Stimulated activated CD4-positive, alpha-beta T cell treated with anti-CD3 and anti-CD28 coated beads, Interleukin-4, amount 100 ng/mL, for 4 hours (primary cell): ENCODE measurements around the gene CATSPERZ.

Experiments
- DNase-seq, 2 experiments: peaks; one replicate each; pipeline ENCODE4 v3.0.0-alpha.2; 2020

The CATSPERZ gene

DNA sequence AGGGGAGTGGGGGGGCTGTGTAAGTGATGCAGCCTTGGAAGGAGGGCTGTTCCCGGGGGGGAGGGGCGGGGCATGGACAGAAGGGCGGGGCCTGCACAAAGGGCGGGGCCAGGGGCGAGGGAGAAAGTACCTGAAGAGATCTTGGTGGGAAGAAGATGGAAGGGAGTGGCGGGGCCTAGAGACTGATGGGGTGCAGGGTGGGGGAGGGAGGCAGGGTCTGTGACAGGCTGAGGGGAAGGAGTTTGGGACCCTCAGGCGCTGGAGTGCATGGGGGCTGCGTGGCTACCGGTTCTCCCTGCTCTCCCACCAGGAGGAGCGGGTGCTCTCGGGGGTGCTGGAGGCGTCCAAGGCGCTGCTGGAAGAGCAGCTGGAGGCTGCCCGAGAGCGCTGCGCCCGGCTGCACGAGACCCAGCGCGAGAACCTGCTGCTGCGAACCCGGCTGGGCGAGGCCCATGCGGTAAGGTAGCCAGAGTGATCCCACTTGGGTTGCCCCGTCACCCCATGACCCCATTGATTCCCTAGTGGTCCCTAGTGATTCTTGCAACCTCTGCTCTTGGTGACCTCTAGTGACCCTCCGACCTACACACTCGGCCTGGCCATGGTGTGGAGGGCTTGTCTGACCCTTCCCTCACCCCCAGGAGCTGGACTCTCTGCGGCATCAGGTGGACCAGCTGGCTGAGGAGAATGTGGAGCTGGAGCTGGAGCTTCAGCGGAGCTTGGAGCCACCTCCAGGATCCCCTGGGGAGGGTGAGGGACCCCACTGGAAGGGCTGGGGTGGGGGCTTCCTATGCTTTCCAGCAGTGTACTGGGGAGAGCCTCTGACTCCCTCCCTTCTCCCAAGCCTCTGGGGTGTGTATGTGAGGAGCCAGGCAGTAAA lies 42.9 kb downstream of the CATSPERZ start:
- DNase-seq = peak in 1 of 2 experiments; percentile 21

DNA sequence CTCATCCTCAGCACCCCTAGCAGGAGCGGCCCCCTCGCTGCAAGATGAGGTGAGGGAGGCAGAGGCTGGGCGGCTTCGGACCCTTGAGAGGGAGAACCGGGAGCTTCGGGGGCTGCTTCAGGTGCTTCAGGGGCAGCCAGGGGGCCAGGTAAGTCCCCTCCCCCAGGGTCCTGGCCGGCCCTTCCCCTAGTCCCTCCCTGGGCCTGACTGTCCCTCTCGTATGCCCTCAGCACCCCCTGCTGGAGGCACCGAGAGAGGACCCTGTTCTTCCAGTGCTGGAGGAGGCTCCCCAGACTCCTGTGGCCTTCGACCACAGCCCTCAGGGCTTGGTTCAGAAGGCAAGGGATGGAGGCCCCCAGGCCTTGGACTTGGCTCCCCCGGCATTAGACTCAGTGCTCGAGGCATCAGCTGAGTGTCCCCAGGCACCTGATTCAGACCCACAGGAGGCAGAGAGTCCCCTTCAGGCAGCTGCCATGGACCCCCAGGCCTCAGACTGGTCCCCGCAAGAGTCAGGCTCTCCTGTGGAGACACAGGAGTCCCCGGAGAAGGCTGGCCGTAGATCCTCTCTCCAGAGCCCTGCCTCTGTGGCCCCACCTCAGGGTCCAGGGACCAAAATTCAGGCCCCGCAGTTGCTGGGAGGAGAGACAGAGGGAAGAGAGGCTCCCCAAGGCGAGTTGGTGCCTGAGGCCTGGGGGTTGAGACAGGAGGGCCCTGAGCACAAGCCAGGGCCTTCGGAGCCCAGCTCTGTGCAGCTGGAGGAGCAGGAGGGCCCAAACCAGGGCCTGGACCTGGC lies 43.8 kb downstream of the CATSPERZ start:
- DNase-seq = no peak

DNA sequence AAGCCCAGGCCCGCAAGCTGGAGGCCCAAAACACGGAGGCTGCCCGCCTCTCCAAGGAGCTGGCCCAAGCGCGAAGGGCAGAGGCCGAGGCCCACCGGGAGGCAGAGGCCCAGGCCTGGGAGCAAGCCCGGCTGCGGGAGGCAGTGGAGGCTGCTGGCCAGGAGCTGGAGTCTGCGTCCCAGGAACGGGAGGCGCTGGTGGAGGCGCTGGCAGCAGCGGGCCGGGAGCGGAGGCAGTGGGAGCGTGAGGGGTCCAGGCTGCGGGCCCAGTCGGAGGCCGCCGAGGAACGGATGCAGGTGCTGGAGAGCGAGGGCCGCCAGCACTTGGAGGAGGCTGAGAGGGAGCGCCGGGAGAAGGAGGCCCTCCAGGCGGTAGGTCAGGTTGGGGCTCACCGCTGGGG lies 44.6 kb downstream of the CATSPERZ start:
- DNase-seq = no peak

DNA sequence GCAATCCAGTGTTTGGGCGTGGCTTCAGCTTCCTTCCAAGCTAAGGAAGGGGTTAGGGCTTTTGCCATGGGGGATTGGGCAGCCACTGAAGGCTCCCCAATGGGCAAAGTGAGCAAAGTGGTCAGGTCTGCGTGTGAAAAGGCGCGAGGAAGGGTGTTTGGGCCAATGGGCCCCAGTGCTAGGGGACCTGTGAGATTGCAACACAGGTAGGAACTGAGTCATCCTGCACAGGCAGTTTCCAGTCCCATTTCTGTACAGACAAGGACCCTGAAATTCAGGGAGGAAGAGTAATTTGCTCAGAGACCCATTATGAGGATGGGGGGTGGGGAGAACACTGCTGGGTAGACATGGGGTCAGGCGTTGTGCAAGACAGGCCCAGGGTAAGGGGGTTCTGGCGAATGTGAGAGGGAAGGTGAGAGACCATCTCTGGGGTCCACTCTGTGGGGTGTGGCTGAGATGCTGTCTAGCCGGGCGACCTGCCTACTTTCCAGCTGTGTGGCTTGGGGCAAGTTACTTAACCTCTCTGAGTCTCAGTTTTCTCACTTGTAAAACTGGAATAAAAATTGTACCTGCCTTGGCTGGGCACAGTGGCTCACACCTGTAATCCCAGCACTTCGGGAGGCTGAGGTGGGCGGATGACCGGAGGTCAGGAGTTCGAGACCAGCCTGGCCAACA lies 47.2 kb downstream of the CATSPERZ start:
- no peak for DNase-seq

DNA sequence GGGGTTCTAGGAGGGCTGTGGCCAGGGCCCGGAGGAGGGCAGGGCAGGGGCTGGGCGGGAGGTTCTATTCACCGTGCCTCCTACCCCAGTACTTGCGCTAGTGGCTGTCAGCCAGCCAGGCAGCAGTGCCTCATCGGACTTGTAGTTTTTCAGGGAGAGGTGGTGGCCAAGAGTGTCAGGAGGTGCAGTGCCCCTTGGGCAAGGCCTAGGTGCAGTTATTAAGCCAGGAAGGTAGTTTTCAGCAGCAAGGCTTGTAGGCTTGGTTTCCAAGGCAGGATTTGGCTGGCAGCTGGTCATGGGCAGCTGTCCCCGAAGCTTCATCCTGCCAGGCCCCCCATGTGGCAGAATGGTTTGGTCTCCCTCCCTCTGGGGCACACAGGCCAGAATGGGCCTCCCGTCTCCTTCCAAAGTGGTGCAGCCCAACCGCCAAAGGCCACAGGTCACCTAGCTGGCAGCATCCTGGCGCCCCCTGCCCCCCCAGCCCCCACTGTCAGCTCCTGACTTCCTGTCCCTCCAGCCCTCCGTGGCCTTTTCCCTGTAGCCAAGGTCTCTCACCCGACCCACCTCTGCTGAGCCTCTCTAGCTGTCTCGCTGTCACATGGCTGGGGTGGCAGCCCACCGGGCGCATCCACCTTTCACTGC lies 48.3 kb downstream of the CATSPERZ start:
- DNase-seq = no peak

DNA sequence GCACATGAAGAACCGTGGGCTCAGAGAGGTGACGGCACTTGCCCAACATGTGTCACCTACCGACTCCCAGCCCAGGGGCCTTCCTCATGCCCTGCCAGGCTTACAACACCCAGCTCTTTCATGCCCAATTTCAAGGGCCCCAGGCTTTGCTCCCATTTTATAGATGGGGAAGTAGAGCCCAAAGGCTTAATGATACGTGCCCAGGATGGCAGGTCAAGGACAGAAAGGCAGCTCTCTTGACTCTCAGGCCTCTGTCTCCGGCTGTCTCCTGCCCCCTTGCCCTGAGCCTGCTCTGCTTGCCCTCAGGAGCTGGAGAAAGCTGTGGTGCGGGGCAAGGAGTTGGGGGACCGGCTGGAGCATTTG lies 48.8 kb downstream of the CATSPERZ start:
- no peak for DNase-seq

DNA sequence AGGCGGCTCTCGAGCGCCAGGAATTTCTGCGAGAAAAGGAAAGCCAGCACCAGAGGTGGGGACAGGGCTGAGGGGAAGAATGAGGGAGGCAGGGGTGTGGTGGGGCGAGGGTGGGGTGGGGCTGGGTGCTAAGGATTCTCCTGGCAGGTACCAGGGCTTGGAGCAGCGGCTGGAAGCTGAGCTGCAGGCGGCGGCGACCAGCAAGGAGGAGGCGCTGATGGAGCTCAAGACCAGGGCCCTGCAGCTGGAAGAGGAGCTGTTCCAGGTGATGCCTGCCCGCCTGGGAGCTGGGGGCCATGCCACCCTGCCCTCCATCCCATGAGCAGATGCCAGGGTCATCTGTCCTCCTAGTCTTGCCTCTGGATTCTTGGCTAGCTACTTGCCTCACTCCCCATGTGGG lies 49.2 kb downstream of the CATSPERZ start:
- DNase-seq = no peak

DNA sequence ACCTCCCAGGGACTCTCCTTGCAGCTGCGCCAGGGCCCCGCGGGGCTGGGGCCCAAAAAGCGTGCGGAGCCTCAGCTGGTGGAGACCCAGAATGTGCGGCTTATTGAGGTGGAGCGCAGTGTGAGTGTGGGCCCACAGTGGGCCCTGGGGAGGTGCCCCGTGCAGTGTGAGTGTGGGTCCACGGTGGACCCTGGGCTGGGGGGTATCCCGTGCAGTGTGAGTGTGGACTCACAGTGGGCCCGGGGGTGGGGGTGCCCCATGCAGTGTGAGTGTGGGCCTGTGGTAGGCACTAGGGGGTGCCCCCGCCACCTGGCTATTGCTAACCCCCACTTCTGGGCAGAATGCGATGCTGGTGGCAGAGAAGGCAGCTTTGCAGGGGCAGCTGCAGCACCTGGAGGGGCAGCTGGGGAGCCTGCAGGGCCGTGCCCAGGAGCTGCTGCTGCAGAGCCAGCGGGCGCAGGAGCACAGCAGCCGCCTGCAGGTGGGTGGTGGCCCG lies 51.0 kb downstream of the CATSPERZ start:
- no peak for DNase-seq

DNA sequence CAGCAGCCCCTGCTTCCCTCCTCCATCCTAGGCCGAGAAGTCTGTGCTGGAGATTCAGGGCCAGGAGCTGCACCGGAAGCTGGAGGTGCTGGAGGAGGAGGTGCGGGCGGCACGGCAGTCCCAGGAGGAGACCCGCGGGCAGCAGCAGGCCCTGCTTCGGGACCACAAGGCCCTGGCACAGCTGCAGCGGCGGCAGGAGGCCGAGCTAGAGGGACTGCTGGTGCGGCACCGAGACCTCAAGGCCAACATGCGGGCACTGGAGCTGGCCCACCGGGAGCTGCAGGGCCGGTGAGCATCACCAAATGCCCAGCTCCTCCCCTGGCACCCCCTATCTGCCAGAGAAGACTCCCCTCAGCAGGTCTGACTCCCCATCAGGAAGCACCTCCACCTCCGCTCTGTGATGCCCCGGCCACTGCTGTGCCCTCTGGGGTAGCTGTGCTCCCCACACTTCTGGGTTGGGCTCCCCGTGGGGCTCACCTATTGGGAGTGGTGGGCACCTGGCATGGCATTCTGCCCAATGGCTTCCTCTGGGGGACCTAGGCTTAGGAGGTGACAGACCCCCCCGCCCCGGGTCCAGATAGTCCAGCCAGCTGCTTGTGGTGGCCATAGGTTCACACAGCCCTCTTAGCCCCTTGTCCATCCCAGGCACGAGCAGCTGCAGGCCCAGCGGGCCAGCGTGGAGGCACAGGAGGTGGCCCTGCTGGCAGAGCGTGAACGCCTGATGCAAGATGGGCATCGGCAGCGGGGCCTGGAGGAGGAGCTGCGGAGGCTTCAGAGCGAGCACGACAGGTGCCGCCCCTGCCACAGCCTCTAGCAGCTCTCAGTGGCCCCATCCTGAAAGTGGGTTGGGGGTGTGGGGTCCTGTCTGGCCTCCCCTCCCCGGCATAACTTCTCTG lies 52.2 kb downstream of the CATSPERZ start:
- no peak for DNase-seq

DNA sequence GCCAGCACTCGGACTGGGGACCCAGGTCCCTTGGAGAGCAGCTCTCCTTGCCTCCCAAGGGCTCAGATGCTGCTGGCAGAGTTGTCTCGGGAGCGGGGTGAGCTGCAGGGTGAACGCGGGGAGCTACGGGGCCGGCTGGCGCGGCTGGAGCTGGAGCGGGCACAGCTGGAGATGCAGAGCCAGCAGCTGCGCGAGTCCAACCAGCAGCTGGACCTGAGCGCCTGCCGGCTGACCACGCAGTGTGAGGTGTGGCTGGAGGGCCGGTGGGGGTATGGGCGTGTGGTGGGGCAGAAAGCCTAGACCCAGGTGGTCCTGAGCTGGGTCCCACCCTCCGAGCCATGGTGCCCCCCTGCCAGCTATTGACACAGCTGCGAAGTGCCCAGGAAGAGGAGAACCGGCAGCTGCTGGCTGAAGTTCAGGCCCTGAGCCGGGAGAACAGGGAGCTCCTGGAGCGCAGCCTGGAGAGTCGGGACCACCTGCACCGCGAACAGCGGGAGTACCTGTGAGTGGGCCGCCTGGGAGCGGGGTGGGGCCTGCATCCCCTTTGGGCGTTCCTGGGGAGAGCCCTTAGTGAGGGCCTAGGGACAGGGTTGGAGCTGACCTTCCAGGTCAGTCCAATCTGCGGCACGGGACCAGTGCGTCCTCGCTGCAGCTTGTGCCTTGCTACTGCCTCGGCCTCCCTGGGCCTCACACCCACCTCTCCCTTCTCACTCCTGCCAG lies 53.0 kb downstream of the CATSPERZ start:
- DNase-seq = no peak

DNA sequence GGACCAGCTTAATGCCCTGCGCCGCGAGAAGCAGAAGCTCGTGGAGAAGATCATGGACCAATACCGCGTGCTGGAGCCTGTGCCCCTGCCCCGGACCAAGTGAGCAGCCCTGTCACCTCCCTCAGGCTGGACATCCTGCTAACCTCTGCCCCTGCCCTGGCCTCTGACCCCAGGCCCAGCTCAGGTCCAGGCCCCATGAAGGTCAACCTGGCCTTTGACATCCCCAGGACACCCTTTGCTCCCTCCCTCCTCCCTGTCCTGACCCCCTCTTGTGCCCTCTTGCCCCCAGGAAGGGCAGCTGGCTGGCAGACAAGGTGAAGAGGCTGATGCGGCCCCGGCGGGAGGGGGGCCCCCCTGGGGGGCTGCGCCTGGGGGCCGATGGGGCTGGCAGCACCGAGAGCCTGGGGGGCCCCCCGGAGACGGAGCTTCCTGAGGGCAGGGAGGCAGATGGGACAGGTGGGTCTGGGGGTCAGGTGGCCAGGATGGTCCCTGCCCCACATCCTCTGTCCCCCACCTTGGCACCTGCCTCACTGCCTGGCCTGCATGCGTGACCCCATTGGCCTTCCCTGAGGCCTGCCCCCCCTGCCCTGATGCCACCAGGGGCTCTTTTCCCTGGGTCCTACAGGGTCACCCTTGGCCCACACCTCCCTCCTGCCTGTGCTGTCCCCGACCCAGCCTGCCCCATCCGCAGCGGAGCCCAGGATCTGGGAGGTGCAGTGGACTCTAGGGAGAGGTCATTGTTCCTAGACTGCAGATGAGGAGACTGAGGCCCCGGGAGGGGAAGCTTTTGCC lies 53.8 kb downstream of the CATSPERZ start:
- DNase-seq = no peak
